SHP77 (cell line): ENCODE data around the gene CSNK1E.

Experiments used
- DNase-seq, 2 experiments: peaks; one replicate each; lab custom pipeline; 2025; lab: John Stamatoyannopoulos, UW

Gene CSNK1E

GRCh38 chr22:38305471-38306448 lies 11.5 kb downstream of the CSNK1E start:
- DNase-seq, result no peak

GRCh38 chr22:38304526-38304925 lies 12.7 kb downstream of the CSNK1E start:
- DNase-seq, result no peak

- no peak for DNase-seq
Measured at GRCh38 chr22:38303974-38304373, 13.3 kb downstream of the CSNK1E start.

GRCh38 chr22:38302906-38303305 lies 14.3 kb downstream of the CSNK1E start:
- DNase-seq, result no peak

- DNase-seq, result no peak
Measured at GRCh38 chr22:38300946-38301345, 16.3 kb downstream of the CSNK1E start.

GRCh38 chr22:38300197-38300945 lies 16.9 kb downstream of the CSNK1E start:
- DNase-seq, result no peak

GRCh38 chr22:38299770-38300102 lies 17.5 kb downstream of the CSNK1E start:
- DNase-seq, result no peak

- no peak for DNase-seq
Measured at GRCh38 chr22:38298312-38299005, 18.8 kb downstream of the CSNK1E start.

- DNase-seq, result no peak
Measured at GRCh38 chr22:38296372-38296771, 20.9 kb downstream of the CSNK1E start.

- no peak for DNase-seq
Measured at GRCh38 chr22:38295863-38296262, 21.4 kb downstream of the CSNK1E start.

GRCh38 chr22:38295339-38295738 lies 21.9 kb downstream of the CSNK1E start:
- no peak for DNase-seq

- DNase-seq, result no peak
Measured at GRCh38 chr22:38294193-38294592, 23.0 kb downstream of the CSNK1E start.

GRCh38 chr22:38292694-38293093 lies 24.5 kb downstream of the CSNK1E start:
- DNase-seq, result no peak

GRCh38 chr22:38291201-38291777 lies 25.9 kb downstream of the CSNK1E start:
- DNase-seq, result no peak

- no peak for DNase-seq
Measured at GRCh38 chr22:38290347-38290746, 26.9 kb downstream of the CSNK1E start.

- DNase-seq, result no peak
Measured at GRCh38 chr22:38289583-38290082, 27.6 kb downstream of the CSNK1E start.

- DNase-seq, result no peak
Measured at GRCh38 chr22:38286915-38287669, 30.1 kb downstream of the CSNK1E start.

- DNase-seq, result no peak
Measured at GRCh38 chr22:38285018-38285417, 32.2 kb downstream of the CSNK1E start.

- peak in 1 of 2 experiments; percentile 57 for DNase-seq
Measured at GRCh38 chr22:38284042-38284402, 33.2 kb downstream of the CSNK1E start.

GRCh38 chr22:38282397-38282796 lies 34.8 kb downstream of the CSNK1E start:
- DNase-seq, result no peak

- no peak for DNase-seq
Measured at GRCh38 chr22:38276166-38276565, 41.1 kb downstream of the CSNK1E start.
